HepG2 (cell line): ENCODE measurements around the gene SLC44A4. TPM values are rescaled to one million over a fixed set of nuclear protein-coding genes. Genes with fewer than 3 reads are reported as not detected.

Experiments
- ATM ChIP-seq: fragments of 450-650 bp; IDR thresholded peaks from 2 replicates; pipeline ENCODE4 v1.7.1; 2017; ENCODE audit warnings: mild to moderate bottlenecking, borderline replicate concordance
- CENPT ChIP-seq: sonication (generic); formaldehyde crosslinking; IDR thresholded peaks from 2 replicates; pipeline ENCODE4 v1.8.0; 2022; ENCODE audit warnings: low read depth, mild to moderate bottlenecking, moderate library complexity, missing genetic modification reagents
- DPF2 ChIP-seq: sonication (generic); formaldehyde crosslinking; IDR thresholded peaks from 2 replicates; pipeline ENCODE4 v1.4.0; 2020; ENCODE audit warnings: mild to moderate bottlenecking, low read depth, missing genetic modification reagents, borderline replicate concordance
- GATAD2A ChIP-seq: IDR thresholded peaks from 2 replicates; pipeline ENCODE4 v1.6.1; 2016
- GZF1 ChIP-seq: sonication (generic); formaldehyde crosslinking; IDR thresholded peaks from 2 replicates; pipeline ENCODE4 v1.5.1; 2020; ENCODE audit warnings: mild to moderate bottlenecking, missing genetic modification reagents
- HNF4G ChIP-seq, 2 experiments: sonication (generic) in 1 of 2; formaldehyde crosslinking in 1 of 2; IDR thresholded peaks; 2 replicates each; pipeline versions ENCODE4 v1.4.0 to v1.6.1; 2011 to 2020; ENCODE audit warnings: borderline replicate concordance in 2 of 2, low read depth in 2 of 2, mild to moderate bottlenecking in 2 of 2, low read length in 1 of 2, missing genetic modification reagents in 1 of 2, moderate library complexity in 1 of 2
- KDM5A ChIP-seq: fragments of 200-600 bp; sonication (generic); IDR thresholded peaks from 2 replicates; pipeline ENCODE4 v1.7.0; 2018; ENCODE audit warnings: antibody characterized with exemption, mild to moderate bottlenecking, low read length, borderline replicate concordance
- NCOR1 ChIP-seq: fragments of 200-600 bp; sonication (generic); IDR thresholded peaks from 2 replicates; pipeline ENCODE4 v1.7.0; 2017; ENCODE audit warnings: antibody characterized with exemption, low read length, borderline replicate concordance
- SALL2 ChIP-seq: sonication (generic); formaldehyde crosslinking; IDR thresholded peaks from 2 replicates; pipeline ENCODE4 v1.8.1; 2023; ENCODE audit warnings: mild to moderate bottlenecking, missing genetic modification reagents, inconsistent platforms
- TAF1 ChIP-seq: sonication (generic); formaldehyde crosslinking; IDR thresholded peaks from 2 replicates; pipeline ENCODE4 v1.4.0; 2020; ENCODE audit warnings: missing genetic modification reagents
- YEATS4 ChIP-seq: sonication (generic); formaldehyde crosslinking; IDR thresholded peaks from 2 replicates; pipeline ENCODE4 v1.4.0; 2020; ENCODE audit warnings: missing genetic modification reagents, borderline replicate concordance
- ZIK1 ChIP-seq: sonication (generic); formaldehyde crosslinking; IDR thresholded peaks from 2 replicates; pipeline ENCODE4 v1.5.0; 2020; ENCODE audit warnings: mild to moderate bottlenecking, low read depth, missing genetic modification reagents, borderline replicate concordance
- ZNF143 ChIP-seq: sonication (generic); formaldehyde crosslinking; IDR thresholded peaks from 2 replicates; pipeline ENCODE4 v1.4.0; 2020; ENCODE audit warnings: missing genetic modification reagents
- ZNF549 ChIP-seq: sonication (generic); formaldehyde crosslinking; IDR thresholded peaks from 2 replicates; pipeline ENCODE4 v1.5.0; 2020; ENCODE audit warnings: missing genetic modification reagents
- ZNF646 ChIP-seq: sonication (generic); formaldehyde crosslinking; IDR thresholded peaks from 2 replicates; pipeline ENCODE4 v1.9.0; 2021; ENCODE audit warnings: mild to moderate bottlenecking, missing genetic modification reagents
- ZNF746 ChIP-seq: sonication (generic); formaldehyde crosslinking; IDR thresholded peaks from 2 replicates; pipeline ENCODE4 v1.8.0; 2022; ENCODE audit warnings: mild to moderate bottlenecking, missing genetic modification reagents
- ZSCAN29 ChIP-seq: sonication (generic); formaldehyde crosslinking; conservative IDR thresholded peaks from 2 replicates; pipeline ENCODE4 v1.4.0; 2020; ENCODE audit warnings: mild to moderate bottlenecking, missing genetic modification reagents
- polyA plus RNA-seq, 8 experiments: library from polyadenylated mRNA; depleted of rRNA in 3 of 8; stranded (reverse) in 7 of 8; unstranded in 1 of 8; fragments of >200 nt; fragmentation: Illumina TruSeq in 4 of 8; extraction: Trizol in 4 of 8; gene quantifications; 2 replicates each; pipeline versions ENCODE4 v1.2.1 to v1.2.3, GENCODE V29; 2011 to 2016; ENCODE audit warnings: low read depth in 4 of 8, missing spikeins in 1 of 8, mixed read lengths in 1 of 8; ENCODE audit not compliant: insufficient read depth in 1 of 8
- total RNA-seq, 5 experiments: library from RNA; depleted of rRNA; stranded (reverse); fragments of >200 nt; fragmentation: Illumina TruSeq; extraction: Trizol; gene quantifications; 2 replicates each; pipeline ENCODE4 v1.2.3, GENCODE V29; 2016; ENCODE audit warnings: low read depth in 1 of 5
- TF ChIP-seq, protein P1 (sequence below): IDR thresholded peaks from 2 replicates; pipeline ENCODE4 v1.6.1; 2016; ENCODE audit warnings: missing compliant biosample characterization, missing genetic modification reagents, borderline replicate concordance
- TF ChIP-seq, protein P2 (sequence below): sonication (generic); formaldehyde crosslinking; IDR thresholded peaks from 2 replicates; pipeline ENCODE4 v1.9.0; 2021; ENCODE audit warnings: missing genetic modification reagents, borderline replicate concordance

Gene SLC44A4
- total and polyA plus RNA-seq, 2 of the 13 experiments (the other 11 are each of a cell fraction or from before 2014, with no cell fraction given), result 3.5 to 5.9 TPM

GRCh38 chr6:31822036-31822821 lies 56.6 kb downstream of the SLC44A4 start (continued):
- TF ChIP-seq HNF4G (IDR thresholded peaks at IDR 0.05; ENCODE audit: borderline replicate concordance, low read depth, low read length), result no peak
- no peak for TF ChIP-seq HNF4G (CRISPR knock-in tag; IDR thresholded peaks at IDR 0.05; ENCODE audit: borderline replicate concordance, low read depth)
- TF ChIP-seq ZIK1 (CRISPR knock-in tag), result no peak
- TF ChIP-seq TAF1 (CRISPR knock-in tag), result peak; percentile 65
- TF ChIP-seq KDM5A, result peak; percentile 26; the same call in 1 of the 2 replicates
- TF ChIP-seq NCOR1, result peak; percentile 59; the same call in 1 of the 2 replicates
- TF ChIP-seq ATM, result no peak
- TF ChIP-seq ZNF549 (CRISPR knock-in tag), result no peak
- TF ChIP-seq GATAD2A (CRISPR knock-in tag), result peak; percentile 75
- peak; percentile 51; the same call in 1 of the 2 replicates for TF ChIP-seq ZNF746 (CRISPR knock-in tag)
- peak; percentile 60; the same call in 1 of the 2 replicates for TF ChIP-seq YEATS4 (CRISPR knock-in tag)
- TF ChIP-seq ZNF646 (CRISPR knock-in tag), result no peak
- no peak for TF ChIP-seq CENPT
- TF ChIP-seq, protein P1, sequence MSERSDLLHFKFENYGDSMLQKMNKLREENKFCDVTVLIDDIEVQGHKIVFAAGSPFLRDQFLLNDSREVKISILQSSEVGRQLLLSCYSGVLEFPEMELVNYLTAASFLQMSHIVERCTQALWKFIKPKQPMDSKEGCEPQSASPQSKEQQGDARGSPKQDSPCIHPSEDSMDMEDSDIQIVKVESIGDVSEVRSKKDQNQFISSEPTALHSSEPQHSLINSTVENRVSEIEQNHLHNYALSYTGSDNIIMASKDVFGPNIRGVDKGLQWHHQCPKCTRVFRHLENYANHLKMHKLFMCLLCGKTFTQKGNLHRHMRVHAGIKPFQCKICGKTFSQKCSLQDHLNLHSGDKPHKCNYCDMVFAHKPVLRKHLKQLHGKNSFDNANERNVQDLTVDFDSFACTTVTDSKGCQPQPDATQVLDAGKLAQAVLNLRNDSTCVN (CRISPR knock-in tag), result no peak
- TF ChIP-seq ZNF143 (CRISPR knock-in tag), result no peak
- no peak for TF ChIP-seq ZSCAN29 (CRISPR knock-in tag)
- TF ChIP-seq SALL2 (CRISPR knock-in tag), result no peak
- TF ChIP-seq, protein P2, sequence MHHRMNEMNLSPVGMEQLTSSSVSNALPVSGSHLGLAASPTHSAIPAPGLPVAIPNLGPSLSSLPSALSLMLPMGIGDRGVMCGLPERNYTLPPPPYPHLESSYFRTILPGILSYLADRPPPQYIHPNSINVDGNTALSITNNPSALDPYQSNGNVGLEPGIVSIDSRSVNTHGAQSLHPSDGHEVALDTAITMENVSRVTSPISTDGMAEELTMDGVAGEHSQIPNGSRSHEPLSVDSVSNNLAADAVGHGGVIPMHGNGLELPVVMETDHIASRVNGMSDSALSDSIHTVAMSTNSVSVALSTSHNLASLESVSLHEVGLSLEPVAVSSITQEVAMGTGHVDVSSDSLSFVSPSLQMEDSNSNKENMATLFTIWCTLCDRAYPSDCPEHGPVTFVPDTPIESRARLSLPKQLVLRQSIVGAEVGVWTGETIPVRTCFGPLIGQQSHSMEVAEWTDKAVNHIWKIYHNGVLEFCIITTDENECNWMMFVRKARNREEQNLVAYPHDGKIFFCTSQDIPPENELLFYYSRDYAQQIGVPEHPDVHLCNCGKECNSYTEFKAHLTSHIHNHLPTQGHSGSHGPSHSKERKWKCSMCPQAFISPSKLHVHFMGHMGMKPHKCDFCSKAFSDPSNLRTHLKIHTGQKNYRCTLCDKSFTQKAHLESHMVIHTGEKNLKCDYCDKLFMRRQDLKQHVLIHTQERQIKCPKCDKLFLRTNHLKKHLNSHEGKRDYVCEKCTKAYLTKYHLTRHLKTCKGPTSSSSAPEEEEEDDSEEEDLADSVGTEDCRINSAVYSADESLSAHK, result no peak
- TF ChIP-seq DPF2, result no peak
- TF ChIP-seq GZF1 (CRISPR knock-in tag), result 0 out of 2 replicates have a peak, but pooled peaks have one; percentile 46
